AG04450 (cell line): ENCODE data around the gene C3orf22. TPM values are rescaled to one million over a fixed set of nuclear protein-coding genes. Genes with fewer than 3 reads are reported as not detected.

ENCODE experiments used
- CTCF ChIA-PET: fragments of 300-600, 350-600 bp; formaldehyde crosslinking; extraction: SDS; loops from one replicate; lab custom pipeline; 2022; ENCODE audit warnings: antibody characterized with exemption, inconsistent platforms; lab: Charles Lee
- POLR2A ChIA-PET: fragments of 350-600 bp; formaldehyde crosslinking; extraction: SDS; loops from one replicate; lab custom pipeline; 2021; ENCODE audit warnings: antibody characterized with exemption, inconsistent platforms; lab: Yijun Ruan, JAX
- DNase-seq: peaks from one replicate; pipeline ENCODE4 v3.0.0-alpha.2; 2011; ENCODE audit warnings: low read depth, low spot score
- H3K27ac ChIP-seq: one replicate; pipeline ENCODE4 v1.5.1; 2012; ENCODE audit warnings: low read depth, low read length, control low read depth
- H3K27me3 ChIP-seq: one replicate; pipeline ENCODE4 v1.6.0; 2012; ENCODE audit warnings: low read length; ENCODE audit not compliant: control insufficient read depth, insufficient read depth
- H3K4me3 ChIP-seq: 2 replicates; pipeline ENCODE4 v1.5.1; 2011; ENCODE audit warnings: mild to moderate bottlenecking, low read depth, low read length, control low read depth
- H3K9me3 ChIP-seq: 2 replicates; pipeline ENCODE4 v1.5.1; 2012; ENCODE audit warnings: low read length; ENCODE audit not compliant: control insufficient read depth, insufficient read depth
- polyA plus RNA-seq: library from polyadenylated mRNA; depleted of rRNA; stranded (reverse); fragments of >200 nt; gene quantifications from 2 replicates; pipeline ENCODE4 v1.2.3, GENCODE V29; 2011
- TF ChIP-seq, protein P1 (sequence below): IDR thresholded peaks from 2 replicates; pipeline ENCODE4 v1.5.1; 2011; ENCODE audit warnings: low read depth, low read length, control low read depth, inconsistent platforms

C3orf22 gene
- polyA plus RNA-seq, 1 experiment, result not detected

DNA sequence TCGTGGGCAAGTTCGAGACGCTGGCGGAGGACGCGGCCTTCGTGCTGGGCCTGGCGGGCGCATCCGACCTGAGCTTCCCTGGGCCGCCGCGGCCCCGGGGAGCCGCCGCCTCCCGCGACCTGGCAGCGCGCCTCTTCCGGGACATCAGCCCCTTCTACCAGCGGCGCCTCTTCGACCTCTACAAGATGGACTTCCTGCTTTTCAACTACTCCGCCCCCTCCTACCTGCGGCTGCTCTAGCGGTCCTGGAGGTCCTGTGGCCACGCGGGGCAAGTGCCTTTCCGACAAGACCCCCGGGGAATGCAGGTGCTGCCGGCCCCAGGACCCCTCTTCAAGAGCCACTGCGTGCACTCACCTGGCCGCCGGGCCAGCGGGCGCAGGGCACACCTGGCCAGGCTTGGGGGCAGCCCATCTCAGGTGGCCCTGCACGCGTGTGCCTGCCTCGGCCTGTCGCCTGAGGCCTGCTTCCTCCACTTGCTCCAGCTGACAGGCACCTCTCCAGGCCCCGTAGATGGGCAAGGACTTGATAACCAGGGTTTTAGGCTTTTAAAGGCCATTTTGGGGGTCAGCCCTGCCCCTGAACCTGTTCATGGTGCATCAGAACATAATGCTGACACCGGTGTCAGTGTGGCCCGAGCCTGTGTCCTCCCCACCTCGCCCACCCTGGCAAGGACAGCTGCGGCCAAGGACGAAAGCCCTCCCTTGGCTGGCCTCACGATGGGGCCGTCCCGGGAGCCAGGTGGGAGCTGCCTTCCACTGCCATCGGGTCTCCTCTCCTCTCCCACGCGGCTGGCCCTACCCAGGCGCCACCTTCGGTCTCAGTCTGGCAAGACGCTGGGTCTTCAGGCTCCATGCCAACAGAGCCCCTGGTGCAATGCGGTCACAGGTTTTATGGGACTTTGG is 16.1 kb downstream of the C3orf22 start:
- ChIA-PET POLR2A (no interaction called here), CTCF (interaction anchor here (0.9 kb wide), 1 partner anchor 20 kb away, joined by 3 read pairs; no protein-coding TSS in a partner anchor)
- Histone ChIP-seq H3K27ac (no peak overlapping the region), H3K27me3 (peaks cover 27% of the 10 kb centered on the region), H3K4me3 (no peak overlapping the region), H3K9me3 (peaks cover 14% of the 10 kb centered on the region; the same call in 1 of the 2 replicates)
- TF ChIP-seq, protein P1, sequence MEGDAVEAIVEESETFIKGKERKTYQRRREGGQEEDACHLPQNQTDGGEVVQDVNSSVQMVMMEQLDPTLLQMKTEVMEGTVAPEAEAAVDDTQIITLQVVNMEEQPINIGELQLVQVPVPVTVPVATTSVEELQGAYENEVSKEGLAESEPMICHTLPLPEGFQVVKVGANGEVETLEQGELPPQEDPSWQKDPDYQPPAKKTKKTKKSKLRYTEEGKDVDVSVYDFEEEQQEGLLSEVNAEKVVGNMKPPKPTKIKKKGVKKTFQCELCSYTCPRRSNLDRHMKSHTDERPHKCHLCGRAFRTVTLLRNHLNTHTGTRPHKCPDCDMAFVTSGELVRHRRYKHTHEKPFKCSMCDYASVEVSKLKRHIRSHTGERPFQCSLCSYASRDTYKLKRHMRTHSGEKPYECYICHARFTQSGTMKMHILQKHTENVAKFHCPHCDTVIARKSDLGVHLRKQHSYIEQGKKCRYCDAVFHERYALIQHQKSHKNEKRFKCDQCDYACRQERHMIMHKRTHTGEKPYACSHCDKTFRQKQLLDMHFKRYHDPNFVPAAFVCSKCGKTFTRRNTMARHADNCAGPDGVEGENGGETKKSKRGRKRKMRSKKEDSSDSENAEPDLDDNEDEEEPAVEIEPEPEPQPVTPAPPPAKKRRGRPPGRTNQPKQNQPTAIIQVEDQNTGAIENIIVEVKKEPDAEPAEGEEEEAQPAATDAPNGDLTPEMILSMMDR, result no peak
- DNase-seq, result no peak

DNA sequence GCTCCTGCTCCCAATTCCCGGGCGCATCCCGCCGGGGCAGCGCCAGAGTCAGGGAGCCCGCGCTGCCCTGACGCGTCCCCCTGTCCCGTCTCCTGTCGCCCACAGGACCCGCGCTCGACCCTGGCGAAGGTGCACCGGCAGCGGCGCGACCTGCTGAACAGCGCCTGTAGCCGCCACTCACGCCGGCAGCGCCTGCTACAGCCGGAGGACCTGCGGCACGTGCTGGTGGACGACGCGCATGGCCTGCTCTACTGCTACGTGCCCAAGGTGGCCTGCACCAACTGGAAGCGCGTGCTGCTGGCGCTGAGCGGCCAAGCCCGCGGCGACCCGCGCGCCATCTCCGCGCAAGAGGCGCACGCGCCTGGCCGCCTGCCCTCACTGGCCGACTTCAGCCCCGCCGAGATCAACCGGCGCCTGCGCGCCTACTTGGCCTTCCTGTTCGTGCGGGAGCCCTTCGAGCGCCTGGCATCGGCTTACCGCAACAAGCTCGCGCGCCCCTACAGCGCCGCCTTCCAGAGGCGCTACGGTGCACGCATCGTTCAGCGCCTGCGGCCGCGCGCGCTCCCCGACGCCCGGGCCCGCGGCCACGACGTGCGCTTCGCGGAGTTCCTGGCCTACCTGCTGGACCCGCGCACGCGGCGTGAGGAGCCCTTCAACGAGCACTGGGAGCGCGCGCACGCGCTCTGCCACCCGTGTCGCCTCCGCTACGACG is 16.9 kb downstream of the C3orf22 start:
- H3K27me3 ChIP-seq, result peaks cover 23% of the 10 kb centered on the region
- TF ChIP-seq, protein P1, result no peak
- ChIA-PET CTCF (no interaction called here), POLR2A (no interaction called here)
- DNase-seq, result no peak
- H3K27ac ChIP-seq, result no peak overlapping the region
- peaks cover 14% of the 10 kb centered on the region; the same call in 1 of the 2 replicates for H3K9me3 ChIP-seq
- H3K4me3 ChIP-seq, result no peak overlapping the region

DNA sequence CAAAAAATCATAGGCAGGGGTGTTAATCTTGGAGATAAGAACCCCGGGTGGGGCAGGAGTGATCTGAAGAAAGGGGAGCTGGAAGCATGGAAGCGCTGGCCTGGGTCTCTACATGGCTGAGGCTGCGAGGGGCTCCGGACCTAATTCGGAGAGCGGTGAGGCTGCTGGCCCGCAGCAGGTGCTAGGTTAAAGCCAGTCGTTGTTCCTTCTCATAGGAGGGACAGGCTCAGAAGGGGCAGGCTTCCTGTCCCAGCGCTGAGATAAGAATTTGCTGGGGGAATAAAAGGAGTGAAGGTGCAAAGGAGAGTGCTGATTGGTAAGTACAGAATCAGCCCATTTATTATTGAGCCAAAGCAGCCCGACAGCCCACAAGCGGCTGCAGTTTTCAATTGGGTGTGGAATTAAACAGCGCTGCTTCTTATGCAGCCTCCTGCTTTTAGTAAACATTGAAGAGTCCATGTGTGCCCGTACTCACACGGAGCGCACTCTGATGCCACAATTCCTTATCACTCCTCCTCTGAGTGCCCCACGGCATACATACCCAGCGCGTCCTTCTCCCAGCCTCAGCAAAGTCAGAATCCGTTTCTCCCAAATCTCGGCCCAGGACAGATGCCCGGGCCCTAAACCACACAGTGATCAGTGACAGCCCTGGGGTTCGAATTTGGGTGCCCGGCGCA is 17.6 kb downstream of the C3orf22 start:
- peak overlapping the region; percentile 0 for H3K27ac ChIP-seq
- POLR2A ChIA-PET, result no interaction called here
- TF ChIP-seq, protein P1, result no peak

DNA sequence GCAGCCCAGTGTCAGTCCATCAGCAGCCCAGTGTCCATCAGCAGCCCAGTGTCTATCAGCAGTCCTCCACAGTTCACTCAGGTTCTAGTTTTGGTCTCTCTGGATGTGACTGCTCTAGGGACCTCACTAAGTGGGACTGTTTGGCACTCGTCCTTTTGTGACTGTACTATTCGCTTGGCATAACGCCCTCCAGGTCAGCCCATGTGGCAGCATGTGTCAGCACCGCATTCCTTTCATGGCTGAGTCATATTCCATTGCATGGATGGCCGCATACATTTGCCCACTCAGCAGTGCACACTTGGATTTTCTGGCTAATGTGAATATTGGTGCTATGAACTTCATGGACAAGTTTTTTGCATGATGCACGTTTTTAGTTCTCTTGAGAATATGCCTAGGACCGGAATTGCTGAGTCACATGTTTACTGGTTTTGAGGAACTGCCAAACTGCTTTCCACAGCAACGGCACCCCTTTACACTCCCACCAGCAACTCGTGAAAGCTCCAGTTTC is 18.3 kb downstream of the C3orf22 start:
- CTCF ChIA-PET, result no interaction called here

More for the DNA sequence above, 17.6 kb downstream of the C3orf22 start:
- CTCF ChIA-PET, result no interaction called here
- Histone ChIP-seq H3K4me3 (no peak overlapping the region), H3K27me3 (peaks cover 23% of the 10 kb centered on the region), H3K9me3 (peaks cover 14% of the 10 kb centered on the region; the same call in 1 of the 2 replicates)
- no peak for DNase-seq

More for the DNA sequence above, 18.3 kb downstream of the C3orf22 start:
- H3K27me3 ChIP-seq, result peaks cover 26% of the 10 kb centered on the region
- H3K4me3 ChIP-seq, result no peak overlapping the region
- POLR2A ChIA-PET, result no interaction called here
- TF ChIP-seq, protein P1, result no peak
- peak; percentile 81 for DNase-seq
- H3K27ac ChIP-seq, result peak overlapping the region; percentile 4
- peaks cover 14% of the 10 kb centered on the region; the same call in 1 of the 2 replicates for H3K9me3 ChIP-seq
